Forelimb muscle (tissue), 1 donor: ENCODE data around the gene CDKN2D. TPM values are rescaled to one million over a fixed set of nuclear protein-coding genes. Genes with fewer than 3 reads are reported as not detected.
A peak's percentile ranks its signal among the peaks of the same experiment; 100 is the strongest.

Experiments used
- DNase-seq: peaks from one replicate; pipeline ENCODE4 v3.0.0-alpha.2; 2013; ENCODE audit warnings: low read depth
- polyA plus RNA-seq: library from polyadenylated mRNA; unstranded; fragments of 120-200 nt; gene quantifications from one replicate; pipeline ENCODE4 v1.2.1, GENCODE V29; 2013; ENCODE audit not compliant: insufficient read length

CDKN2D gene
- 15.1 TPM for polyA plus RNA-seq

DNA sequence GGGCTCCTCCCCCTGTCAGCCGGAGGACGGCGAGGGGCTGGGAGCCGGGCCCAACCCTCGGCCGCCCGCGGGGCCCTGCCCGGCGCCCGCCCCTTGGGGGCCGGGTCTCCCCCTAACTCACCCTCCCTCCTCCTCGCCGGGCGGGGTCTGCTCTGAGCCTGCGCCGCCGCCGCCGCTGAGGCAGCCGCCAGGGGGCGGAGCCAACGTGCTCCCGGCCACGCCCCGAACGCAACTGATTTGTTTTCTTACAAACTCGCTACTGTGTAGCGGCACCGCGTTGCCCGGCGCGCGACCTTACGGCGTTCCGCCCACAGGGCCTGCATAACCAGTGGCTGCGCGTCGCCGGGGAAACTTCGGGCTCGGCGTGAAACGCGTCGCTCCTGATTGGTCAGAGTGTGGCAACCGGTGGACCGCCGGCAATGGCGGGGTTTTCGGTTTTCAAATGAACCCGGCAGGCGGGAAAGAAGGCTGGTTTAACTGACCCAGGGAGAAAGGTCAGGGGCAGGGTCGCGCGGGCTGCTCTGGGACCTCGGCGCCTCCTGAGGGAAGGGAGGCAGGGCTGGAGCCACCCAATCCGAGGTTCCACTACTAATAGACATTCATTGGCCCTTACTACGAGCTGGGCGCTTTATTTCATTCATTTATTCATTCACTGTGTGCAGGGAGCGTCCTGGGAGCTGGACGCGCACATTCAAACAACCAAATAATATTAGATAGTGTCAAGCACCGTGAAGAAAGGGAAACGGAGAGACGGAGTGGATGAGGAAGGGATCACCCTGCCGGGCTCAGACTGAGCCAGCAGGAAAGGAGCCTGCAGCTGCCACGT, at the start of gene CDKN2D:
Gene CDKN2D, minus strand, starts transcription at position 154 of the 826 bp plus-strand sequence. CDS start 326 bp downstream, outside the sequence.
- peak; percentile 98 for DNase-seq

DNA sequence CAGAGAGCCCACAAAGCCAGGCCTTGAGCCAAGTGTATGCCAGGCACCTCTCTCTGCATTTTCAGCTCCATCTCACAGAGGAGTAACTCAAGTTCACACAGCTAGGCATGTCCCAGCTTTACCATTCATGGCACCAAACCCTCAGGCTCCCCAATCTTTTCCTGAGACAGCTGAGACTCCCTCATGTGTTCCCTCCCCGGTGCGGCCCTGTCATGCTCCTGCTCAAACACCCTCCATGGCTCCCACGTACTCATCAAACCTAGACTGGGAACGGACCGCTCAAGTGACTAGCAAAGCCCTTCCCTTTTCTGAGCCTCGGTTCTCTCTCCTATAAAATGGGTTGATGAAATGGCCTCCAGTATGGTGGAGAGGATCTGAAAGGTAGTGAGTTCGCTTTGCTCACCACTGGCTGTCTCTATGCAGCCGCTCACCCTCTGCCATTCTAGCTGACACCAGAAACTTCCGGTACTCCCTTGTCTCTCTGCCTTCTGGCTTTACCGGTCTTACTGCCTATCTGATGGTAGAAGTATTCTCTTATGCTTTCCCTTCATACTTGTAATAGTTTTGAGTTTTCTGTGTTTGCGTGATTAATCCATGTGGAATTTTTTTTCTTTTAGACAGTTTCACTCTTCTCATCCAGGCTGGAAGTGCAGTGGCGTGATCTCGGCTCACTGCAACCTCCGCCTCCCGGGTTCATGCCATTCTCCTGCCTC, 48.8 kb upstream of the CDKN2D start:
- DNase-seq, result no peak

DNA sequence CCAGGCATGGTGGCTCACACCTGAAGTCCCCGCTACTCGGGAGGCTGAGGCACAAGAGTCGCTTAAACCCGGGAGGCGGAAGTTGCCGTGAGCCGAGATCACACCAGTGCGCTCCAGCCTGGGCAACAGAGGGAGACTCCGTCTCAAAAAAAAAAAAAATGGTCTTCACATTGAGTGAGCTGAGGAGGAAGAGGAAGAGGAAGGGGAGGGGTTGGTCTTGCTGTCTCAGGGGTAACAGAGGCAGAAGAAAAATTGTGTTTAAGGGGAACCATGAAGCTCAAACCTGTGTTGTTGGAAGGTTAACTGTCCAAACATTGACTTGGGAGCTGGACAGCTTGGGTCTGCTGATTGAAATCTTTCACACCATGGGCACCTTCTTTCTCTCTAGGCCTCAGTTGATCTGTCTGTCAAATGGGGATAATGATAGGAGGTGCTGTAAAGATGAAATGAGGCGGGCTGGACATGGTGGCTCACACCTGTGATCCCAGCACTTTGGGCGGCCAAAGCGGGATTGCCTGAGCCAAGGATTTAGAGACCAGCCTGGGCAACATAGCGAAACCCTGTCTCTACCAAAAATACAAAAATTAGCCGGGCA, 46.7 kb upstream of the CDKN2D start:
- no peak for DNase-seq

DNA sequence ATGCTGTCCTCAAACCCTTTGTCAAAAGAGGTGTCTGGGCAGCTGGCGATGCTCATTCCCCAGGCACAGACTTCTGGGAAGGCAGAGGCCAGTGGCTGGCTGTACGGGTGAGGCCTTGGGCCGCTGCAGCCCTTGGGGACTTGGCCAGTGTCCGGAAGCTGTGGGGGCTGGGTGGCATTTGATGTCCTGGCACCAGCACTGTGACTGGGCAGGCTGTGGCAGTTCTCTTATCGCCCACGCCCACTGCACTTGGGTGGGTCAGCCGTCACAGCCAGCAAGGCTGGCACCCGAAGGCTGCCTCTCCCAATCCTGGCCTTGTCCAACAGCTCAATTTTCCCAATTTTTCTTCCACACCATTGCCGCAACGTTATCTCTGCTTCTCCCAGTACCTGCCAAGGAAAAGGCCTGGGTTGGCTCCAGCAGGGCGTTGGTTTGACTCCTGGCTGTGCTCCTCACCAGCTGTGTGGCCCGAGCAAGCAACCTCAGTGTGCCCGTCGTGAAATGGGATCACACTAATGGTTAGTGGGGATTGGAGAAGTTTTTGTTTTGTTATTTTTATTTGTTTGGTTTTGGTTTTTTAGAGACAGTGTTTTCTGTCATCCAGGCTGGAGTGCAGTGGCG, 43.8 kb upstream of the CDKN2D start:
- DNase-seq, result no peak

DNA sequence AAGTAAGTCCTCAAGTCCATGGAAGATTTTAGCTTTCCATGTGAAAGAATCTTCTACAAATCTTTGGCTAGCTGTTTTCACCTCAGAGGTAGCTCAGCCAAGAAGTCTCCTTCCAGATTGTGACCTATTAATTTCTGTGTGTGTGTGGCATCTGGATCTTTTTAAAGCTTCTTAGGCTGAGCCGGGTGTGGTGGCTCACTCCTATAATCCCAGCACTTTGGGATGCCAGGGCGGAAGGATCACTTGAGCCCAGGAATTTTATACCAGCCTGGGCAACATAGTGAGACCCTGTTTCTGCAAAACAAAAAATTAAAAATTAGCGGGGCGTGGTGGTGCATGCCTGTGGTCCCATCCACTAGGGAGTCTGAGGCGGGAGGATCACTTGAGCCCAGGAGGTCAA, 43.1 kb upstream of the CDKN2D start:
- DNase-seq, result no peak

DNA sequence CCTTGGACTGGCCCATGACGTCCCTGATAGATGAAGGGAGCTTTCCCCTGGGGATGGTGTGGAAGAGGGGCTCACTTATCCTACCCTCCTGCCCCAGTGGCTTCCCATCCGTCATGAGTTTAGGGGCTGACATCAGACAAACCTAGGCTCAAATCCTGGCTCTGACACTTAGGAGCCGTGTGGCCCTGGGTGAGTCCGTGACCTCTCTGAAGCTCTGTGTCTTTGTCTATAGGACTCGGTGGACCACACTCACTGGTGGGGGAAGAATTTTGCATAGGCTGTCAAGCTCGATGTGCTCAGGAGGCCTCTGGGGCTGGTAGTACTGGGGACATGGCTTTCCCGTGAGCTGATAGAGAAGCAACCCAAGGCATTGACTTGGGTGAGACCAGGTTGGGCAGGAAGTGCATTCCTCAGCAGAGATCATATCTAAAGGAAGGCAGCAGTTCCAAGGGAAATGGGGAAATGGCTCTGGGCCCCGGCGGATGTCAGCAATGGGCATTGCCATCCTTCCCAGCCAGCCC, 35.7 kb upstream of the CDKN2D start:
- DNase-seq, result no peak

DNA sequence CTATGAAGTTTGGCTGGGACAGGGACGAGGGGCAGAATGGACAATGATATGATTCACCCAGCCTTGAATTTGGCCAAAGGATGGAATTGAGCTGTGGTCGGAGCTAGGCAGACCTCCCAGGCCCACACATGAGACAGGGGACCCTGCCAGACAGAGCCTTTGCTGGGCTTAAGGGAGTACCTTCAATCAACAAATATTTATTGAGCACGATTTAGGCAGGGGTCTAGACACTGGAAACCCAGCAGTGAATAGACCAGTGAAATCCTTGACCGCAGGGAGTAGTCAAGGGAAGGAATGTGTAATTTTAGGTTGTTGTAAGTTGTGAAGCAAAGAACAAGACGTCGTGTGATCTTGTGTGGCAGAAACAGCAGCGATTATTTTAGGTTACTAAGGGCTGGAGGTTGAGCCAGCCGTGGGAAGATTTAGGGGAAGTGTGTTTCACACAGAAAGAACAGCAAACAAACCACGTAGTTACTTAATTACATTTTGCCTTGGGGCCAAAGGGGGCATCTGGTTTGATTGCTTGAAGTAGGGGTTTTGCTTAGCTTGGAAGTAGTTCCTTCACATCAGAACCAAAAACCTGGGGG, 35.2 kb upstream of the CDKN2D start:
- no peak for DNase-seq

DNA sequence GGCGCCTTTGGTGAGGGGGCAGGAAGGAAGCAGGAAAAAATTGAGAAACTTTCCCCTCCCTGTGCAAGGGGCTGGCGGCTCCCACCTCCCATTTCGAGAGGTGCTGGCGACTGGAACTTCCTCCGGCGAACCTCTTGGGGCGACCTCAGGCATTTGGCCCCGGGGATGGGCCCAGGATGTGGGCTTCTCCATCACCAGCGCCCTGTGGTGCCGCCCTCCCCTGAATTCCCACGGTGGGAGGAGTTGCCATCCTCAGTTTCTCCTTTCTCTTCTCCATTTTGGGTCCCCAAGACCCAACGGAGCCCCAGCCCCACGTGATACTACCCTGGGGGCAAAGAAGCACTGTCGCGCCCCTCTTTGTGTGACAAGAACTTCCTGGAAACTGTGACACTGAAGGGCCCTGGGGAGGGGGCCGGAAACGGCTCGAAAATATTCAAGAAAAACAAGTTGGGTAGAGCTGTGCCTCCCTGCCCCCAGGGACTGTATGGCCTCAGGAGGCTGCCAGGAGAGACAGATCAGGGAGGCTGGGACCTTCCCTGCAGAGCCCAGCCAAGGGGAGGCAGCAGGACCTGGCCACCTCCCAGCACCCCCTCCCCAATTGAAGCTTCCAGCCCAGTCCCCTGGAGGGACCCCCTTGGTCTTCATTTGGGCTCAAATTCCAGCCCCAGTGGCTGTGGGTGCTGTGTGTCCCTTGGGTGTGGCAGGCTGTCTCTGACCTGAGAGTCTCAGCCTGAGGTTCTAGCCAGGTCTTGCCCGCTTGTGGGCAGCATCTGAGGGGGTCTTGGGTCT, 34.5 kb upstream of the CDKN2D start:
- DNase-seq, result no peak

DNA sequence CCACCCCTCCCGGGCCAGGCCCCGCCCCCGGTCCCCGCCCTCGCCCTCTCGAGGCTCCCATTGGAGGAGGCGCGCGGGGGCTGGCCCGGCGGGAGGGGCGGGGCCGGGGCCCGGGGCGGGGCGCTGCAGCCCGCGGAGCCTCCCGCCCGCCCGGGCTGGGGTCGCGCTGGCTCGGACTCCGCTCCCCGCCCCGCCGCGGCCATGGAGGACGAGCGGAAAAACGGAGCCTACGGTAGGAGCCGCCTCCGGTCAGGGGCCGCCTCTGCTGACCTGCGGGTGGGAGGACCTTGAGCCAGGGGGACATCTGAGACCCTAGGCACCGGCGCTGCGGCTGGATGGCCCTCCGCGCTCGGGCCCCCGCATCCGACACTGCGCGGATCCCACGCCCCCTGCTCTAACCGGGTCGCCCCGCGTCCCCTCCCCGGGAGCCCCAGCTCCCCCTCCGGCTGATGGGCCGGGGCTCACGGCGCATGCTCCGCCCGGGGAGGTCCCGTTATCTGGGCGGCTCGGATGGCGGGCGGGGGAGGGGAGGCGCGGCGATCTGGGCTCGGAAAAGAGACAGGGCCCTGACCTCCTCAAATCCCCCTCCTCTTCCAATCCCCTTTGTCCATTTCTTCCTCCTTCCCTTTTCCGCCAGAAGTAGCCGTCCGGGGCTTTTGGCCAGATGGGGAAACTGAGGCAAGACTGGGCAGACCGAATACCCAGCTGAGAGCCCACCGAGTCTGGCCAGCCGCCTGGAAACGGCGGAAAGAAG, 33.7 kb upstream of the CDKN2D start:
- DNase-seq, result no peak

DNA sequence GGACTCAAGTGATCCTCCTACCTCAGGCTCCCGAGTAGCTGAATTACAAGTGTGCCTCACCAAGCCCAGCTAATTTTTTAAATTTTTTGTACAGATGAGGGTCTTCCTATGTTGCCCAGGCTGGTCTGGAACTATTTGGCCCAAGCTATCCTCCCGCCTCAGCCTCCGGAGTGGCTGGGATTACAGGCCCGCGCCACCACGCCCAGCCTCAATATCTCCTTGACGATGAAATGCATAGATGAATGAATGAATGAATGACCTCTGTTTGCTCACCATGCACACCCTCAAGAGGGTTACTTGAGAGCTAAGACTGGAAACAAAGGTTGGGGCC, 33.2 kb upstream of the CDKN2D start:
- no peak for DNase-seq

DNA sequence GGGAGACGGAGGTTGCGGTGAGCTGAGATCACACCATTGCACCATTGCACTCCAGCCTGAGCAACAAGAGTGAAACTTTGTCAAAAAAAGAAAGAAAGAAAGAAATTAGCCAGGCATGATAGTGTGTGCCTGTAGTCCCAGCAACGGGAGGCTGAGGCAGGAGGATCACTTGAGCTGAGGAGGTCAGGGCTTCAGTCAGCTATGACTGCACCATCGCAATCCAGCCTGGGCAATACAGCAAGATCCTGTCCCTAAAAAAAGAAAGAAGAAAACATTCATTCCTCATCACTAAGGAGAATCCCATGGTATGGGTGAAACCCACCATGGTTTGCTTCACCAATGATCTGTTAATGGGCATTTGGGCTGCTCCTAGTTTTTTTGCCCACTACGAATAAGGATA, 31.4 kb upstream of the CDKN2D start:
- no peak for DNase-seq

DNA sequence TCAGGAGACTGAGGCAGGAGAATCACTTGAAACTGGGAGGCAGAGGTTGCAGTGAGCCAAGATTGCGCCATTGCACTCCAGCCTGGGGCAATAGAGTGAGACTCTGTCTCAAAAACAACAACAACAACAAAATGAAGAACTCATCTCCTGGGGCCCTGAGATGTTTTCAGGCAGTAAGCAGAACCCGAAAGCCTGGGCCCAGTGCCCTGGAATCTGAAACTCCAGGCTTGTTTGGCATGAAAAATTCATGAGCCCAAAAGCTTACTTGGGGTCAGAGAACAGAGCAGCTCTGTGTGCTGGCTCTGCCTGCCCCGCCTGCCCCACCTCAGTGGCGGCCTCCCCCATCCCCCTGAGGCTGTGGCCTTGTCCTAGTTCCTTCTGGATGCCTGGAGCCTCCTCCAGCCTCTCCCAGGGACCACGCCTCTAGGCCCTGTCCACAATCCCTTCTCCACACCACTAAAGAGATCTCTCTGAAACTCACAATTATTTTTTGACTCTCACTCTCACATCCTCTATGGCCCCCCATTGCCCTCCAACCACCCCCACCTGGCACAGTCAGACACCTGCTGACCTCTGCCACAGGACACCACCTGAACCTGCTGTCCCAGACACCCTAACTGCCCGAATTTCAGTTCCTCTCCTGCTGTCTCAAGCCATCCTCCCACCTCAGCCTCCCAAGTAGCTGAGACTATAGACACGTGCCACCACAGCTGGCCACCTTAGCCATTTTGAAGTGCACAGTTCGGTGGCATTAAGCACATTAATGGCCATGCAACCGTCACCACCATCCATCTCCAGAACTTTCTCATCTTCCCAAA, 25.2 kb upstream of the CDKN2D start:
- DNase-seq, result no peak

DNA sequence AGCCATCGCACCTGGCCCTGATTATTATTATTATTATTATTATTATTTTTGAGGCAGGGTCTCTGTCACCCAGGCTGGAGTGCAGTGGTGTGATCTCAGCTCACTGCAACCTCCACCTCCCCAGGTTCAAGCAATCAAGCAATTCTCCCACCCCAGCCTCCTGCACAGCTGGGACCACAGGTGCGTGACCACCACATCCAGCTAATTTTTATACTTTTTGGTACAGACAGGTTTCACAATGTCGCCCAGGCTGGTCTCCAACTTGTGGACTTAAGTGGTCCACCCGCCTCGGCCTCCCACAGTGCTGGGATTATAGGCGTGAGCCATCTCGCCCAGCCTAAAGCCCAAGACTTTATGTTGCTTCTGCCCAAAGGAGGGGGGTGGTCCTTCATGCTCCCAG, 24.4 kb upstream of the CDKN2D start:
- no peak for DNase-seq

DNA sequence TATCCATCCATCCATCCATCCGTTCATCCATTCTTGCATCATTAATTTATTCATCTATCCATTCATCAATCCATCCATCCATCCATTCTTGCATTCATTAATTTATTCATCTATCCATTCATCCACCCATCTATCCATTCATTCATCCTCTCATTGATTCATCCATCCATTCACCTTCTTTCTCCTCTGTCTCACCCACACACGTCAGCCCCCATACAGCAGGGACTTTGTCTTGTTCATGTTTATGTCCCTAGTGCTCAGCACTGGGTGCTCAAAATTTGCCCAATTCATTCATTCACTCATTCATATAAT, 19.0 kb upstream of the CDKN2D start:
- no peak for DNase-seq

DNA sequence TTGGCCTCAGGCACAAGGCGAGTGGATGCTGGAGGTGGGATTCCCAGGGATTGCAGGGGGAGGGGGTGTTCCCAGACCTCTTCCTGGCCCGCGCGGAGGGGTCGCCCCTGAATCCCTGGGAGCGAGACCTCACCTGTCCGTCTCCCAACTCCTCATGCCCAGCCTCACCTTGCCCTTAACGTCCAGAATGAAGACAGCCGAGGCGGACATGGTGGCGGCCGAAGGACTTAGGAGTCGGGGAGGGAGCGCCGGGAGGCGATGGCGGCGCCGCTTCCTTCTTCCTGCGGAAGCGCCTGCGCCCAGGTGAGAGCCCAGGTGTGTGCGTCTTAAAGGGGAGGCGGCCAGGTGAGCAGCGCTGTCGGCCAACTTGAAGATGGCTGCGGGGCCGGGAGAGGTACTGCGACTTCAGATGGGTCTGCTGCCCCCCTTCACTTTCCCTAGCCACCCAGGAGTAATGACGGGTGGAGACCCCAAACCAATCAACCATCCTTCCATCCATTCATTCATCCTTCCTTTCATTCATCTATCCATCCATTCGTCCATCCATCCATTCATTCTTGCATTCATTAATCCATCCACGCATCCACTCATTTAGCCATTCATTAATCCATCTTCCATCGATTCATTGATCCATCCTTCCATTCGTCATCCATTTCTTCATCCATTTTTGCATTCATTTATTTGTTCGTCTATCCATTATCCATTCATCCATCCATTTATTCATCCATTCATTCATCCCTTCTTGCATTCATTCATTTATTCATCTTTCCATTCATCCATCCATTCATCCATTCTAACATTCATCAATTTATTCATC, 18.5 kb upstream of the CDKN2D start, which contains the start of gene AP1M2:
Gene AP1M2, minus strand, starts transcription at position 291 of the 817 bp plus-strand sequence. Its CDS starts 81 bp downstream, at position 210.
- no peak for DNase-seq

DNA sequence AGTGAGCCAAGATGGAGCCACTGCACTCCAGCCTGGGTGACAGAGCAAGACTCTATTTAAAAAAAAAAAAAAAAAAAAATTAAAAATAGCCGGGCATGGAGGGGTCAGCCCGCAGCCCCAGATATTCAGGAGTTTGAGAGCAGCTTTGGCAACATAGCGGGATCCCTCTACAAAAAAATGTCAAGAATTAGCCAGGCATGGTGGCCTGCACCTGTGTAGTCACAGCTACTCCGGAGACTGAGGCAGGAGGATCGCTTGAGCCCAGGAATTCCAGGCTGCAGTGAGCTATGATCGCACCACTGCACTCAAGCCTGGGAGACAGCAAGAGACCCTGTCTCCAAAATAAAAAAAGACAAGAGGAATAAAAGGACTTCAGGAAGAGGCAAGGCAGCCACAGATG, 17.6 kb upstream of the CDKN2D start:
- DNase-seq, result no peak

DNA sequence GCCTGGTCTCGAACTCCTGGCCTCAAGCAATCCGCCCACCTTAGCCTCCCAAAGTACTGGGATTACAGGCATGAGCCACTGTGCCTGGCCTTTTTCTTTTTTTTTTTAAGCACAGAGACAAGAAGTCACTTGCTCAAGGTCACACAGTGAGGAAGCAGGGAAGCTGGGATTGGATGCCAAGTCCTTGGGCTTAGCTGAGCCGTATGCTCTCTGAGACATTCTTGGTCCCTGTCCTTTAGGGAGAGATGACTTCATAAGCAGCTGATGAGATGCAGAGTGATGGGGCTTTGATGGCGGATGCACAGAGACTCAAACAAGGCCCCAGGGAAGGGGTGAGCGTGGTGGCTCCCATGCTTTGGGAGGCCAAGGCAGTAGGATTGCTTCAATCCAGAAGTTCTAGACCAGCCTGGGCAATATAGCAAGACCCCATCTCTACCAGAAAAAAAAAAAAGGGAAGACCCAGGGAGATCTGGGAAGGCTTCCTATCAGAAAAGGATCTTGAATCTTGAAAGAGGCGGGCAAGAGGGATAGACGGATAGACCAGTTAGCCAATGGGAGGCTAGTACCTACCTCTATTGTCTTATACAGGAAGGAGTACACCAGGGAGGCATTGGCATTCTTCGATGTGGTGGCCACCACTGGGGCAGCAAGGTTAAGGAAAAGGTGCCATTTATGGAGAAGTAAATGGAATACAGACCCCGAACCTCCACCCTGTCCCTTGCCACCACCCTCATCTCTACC, 14.4 kb upstream of the CDKN2D start:
- no peak for DNase-seq

DNA sequence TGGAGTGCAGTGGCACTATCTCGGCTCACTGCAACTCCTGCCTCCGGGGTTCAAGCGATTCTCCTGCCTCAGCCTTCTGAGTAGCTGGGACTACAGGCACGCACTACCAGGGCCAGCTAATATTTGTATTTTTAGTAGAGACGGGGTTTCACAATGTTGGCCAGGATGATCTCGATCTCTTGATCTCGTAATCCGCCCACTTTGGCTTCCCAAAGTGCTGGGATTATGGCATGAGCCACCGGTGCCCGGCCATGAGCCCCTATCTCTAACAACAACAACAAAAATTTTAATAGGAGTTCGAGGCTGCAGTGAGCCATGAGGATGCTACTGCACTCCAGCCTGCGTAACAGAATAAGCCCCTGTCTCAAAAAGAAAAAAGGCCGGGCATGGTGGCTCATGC, 13.3 kb upstream of the CDKN2D start:
- DNase-seq, result no peak
